ENCODE data around the gene FOXN3.

DNA sequence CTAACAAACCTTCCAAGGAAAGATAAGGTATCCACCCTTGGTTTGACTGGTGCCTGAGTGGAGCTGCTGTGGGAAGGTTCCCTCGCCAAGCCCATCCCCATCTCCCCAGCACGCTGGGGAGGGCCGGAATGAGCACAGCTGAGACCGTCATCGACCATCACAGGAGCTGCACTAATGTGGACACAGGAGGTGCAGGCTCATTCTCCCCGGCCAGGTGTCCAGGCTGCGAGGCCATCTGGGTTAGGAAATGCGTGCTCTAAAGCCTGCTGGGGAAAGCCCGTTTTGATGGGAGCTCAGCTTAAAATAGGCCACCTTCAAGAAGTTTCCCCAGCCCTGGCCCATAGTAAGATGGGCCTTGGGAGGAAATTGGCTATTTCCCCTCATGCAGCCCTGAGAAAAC lies 35.2 kb upstream of the FOXN3 start:
- TF ChIP-seq POLR2A (IDR thresholded peaks at IDR 0.05; ENCODE audit: low read length) (no peak), GATA1 (IDR thresholded peaks at IDR 0.05; ENCODE audit: low read depth, low read length) (no peak)

Data from erythroblast (primary cell).